Mesenchymal stem cell (in vitro differentiated cells and primary cell): ENCODE measurements around the gene OSBPL2.

Experiments
- DNase-seq: peaks from one replicate; pipeline ENCODE4 v3.0.0-alpha.2; 2013
- H2AFZ ChIP-seq: one replicate; pipeline ENCODE4 v1.6.1; 2013; ENCODE audit warnings: low read depth, mild to moderate bottlenecking, control low read depth, inconsistent platforms, low read length, moderate library complexity
- H2AK5ac ChIP-seq: 2 replicates; pipeline ENCODE4 v1.6.1; 2013; ENCODE audit warnings: low read length, moderate library complexity, mild to moderate bottlenecking, inconsistent platforms; ENCODE audit not compliant: severe bottlenecking
- H2BK120ac ChIP-seq: one replicate; pipeline ENCODE4 v1.6.1; 2013; ENCODE audit warnings: low read depth, mild to moderate bottlenecking, inconsistent platforms, low read length, moderate library complexity
- H2BK12ac ChIP-seq, 2 experiments: one replicate each; pipeline ENCODE4 v1.6.1; 2013; ENCODE audit warnings: inconsistent platforms in 2 of 2, low read length in 2 of 2, mild to moderate bottlenecking in 2 of 2, moderate library complexity in 2 of 2, control low read depth in 1 of 2
- H2BK15ac ChIP-seq: one replicate; pipeline ENCODE4 v1.6.1; 2013; ENCODE audit warnings: mild to moderate bottlenecking, low read depth, inconsistent platforms; ENCODE audit not compliant: poor library complexity, severe bottlenecking
- H2BK5ac ChIP-seq: 2 replicates; pipeline ENCODE4 v1.6.1; 2013; ENCODE audit warnings: low read depth, mild to moderate bottlenecking, low read length, control low read depth, inconsistent platforms; ENCODE audit not compliant: poor library complexity, severe bottlenecking
- H3K14ac ChIP-seq, 2 experiments: one replicate each; pipeline ENCODE4 v1.6.1; 2013; ENCODE audit warnings: inconsistent platforms in 2 of 2, low read length in 2 of 2, control low read depth in 1 of 2, mild to moderate bottlenecking in 1 of 2, moderate library complexity in 1 of 2
- H3K18ac ChIP-seq, 2 experiments: one replicate each; pipeline ENCODE4 v1.6.1; 2013; ENCODE audit warnings: inconsistent platforms in 2 of 2, low read length in 2 of 2, control low read depth in 1 of 2, low read depth in 1 of 2, mild to moderate bottlenecking in 1 of 2
- H3K23ac ChIP-seq, 2 experiments: one replicate each; pipeline ENCODE4 v1.6.1; 2013; ENCODE audit warnings: inconsistent platforms in 2 of 2, low read length in 2 of 2, mild to moderate bottlenecking in 2 of 2, moderate library complexity in 2 of 2, control low read depth in 1 of 2
- H3K27ac ChIP-seq: 2 replicates; pipeline ENCODE4 v1.5.1; 2013; ENCODE audit warnings: mild to moderate bottlenecking, moderate library complexity, low read length, control low read depth, inconsistent platforms; ENCODE audit not compliant: poor library complexity, severe bottlenecking
- H3K27me3 ChIP-seq, 2 experiments: 2 replicates each; pipeline versions ENCODE4 v1.6.1 to v1.7.0; 2013; ENCODE audit warnings: low read length in 2 of 2, mild to moderate bottlenecking in 2 of 2, moderate library complexity in 2 of 2, control low read depth in 1 of 2, inconsistent platforms in 1 of 2; ENCODE audit not compliant: control insufficient read depth in 1 of 2, insufficient read depth in 1 of 2
- H3K36me3 ChIP-seq, 2 experiments: 2 replicates each; pipeline versions ENCODE4 v1.6.1 to v1.7.0; 2013; ENCODE audit warnings: low read length in 2 of 2, control low read depth in 1 of 2, inconsistent platforms in 1 of 2, low read depth in 1 of 2, mild to moderate bottlenecking in 1 of 2; ENCODE audit not compliant: insufficient read depth in 2 of 2, control insufficient read depth in 1 of 2
- H3K4ac ChIP-seq, 2 experiments: one replicate each; pipeline ENCODE4 v1.6.1; 2013; ENCODE audit warnings: inconsistent platforms in 2 of 2, low read length in 2 of 2, mild to moderate bottlenecking in 2 of 2, moderate library complexity in 2 of 2, control low read depth in 1 of 2, low read depth in 1 of 2
- H3K4me1 ChIP-seq: 2 replicates; pipeline ENCODE4 v1.6.1; 2013; ENCODE audit warnings: low read depth, low read length, control low read depth; ENCODE audit not compliant: control insufficient read depth, insufficient read depth
- H3K4me2 ChIP-seq: 2 replicates; pipeline ENCODE4 v1.6.1; 2013; ENCODE audit warnings: low read length, mild to moderate bottlenecking, inconsistent platforms; ENCODE audit not compliant: poor library complexity, severe bottlenecking
- H3K4me3 ChIP-seq, 2 experiments: 2 replicates each; pipeline versions ENCODE4 v1.5.1 to v1.7.0; 2013; ENCODE audit warnings: low read length in 2 of 2, mild to moderate bottlenecking in 2 of 2, control low read depth in 1 of 2, low read depth in 1 of 2; ENCODE audit not compliant: insufficient read depth in 1 of 2
- H3K79me1 ChIP-seq: replicated peaks from 2 replicates; pipeline ENCODE4 v1.6.1; 2013; ENCODE audit warnings: mild to moderate bottlenecking, control low read depth, low read length, inconsistent platforms; ENCODE audit not compliant: poor library complexity, severe bottlenecking
- H3K9ac ChIP-seq: 2 replicates; pipeline ENCODE4 v1.7.0; 2013; ENCODE audit warnings: mild to moderate bottlenecking, low read length, moderate library complexity
- H3K9me3 ChIP-seq: 2 replicates; pipeline ENCODE4 v1.7.0; 2013; ENCODE audit warnings: mild to moderate bottlenecking, low read length; ENCODE audit not compliant: control insufficient read depth
- H4K8ac ChIP-seq: one replicate; pipeline ENCODE4 v1.6.1; 2013; ENCODE audit warnings: inconsistent platforms, mild to moderate bottlenecking, low read length, moderate library complexity
- H4K91ac ChIP-seq: one replicate; pipeline ENCODE4 v1.6.1; 2013; ENCODE audit warnings: mild to moderate bottlenecking, low read length, inconsistent platforms
- WGBS: methylation state at CpG from one replicate; pipeline ENCODE4 v1.1.7; 2013; ENCODE audit warnings: mixed read lengths; 5-methylcytosine and 5-hydroxymethylcytosine counted together

Gene OSBPL2

DNA sequence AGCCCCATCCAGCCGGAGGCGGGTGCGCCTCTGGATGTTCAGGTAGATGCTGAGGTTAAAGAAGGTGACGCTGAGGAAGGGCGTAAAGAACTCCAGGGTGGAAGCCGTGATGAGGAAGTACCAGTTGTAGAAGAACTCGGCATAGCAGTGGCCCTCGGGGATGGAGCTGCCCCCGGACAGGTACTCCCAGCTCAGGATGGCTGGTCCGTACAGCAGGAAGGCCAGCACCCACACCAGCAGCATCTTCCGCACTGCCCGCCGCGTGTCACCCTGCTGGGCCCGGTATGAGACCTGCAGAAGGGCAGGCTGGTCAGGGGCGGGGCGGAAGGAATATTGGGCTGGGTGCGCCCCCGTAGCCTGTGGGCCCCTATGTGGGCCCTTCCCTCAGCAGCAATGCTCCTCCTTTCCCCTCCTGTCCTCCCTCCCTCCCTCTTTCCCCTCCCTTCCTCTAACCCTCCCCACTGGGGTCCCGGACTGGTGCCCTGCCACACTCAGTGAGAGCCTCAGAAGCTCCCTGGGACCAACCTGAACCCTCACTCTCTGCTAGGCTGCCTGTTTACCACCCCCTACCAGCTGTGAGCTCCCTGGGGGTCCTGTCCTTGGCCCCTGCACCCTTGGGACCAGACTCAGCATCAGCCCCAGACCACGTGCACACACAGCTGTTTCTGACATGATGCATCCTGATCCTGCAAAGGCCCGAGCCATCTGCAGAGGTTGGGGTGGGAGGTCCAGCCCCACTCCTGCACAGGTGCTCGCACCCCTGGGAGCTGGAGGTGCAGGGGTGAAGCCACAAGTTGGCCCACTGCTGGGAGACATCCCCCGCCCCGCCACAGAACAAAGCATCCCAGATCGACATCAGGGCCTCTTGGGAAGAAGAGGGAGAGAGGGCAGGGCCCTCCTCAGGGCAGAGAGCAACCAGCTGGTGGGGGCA is 21.4 kb upstream of the OSBPL2 start:
- no peaks in the 10 kb centered on the region for H3K9me3 ChIP-seq
- H4K8ac ChIP-seq: no peak overlapping the region
- H3K18ac ChIP-seq: no peak overlapping the region
- no peak overlapping the region for H4K91ac ChIP-seq
- H3K36me3 ChIP-seq: no peaks in the 10 kb centered on the region
- H3K23ac ChIP-seq: no peak overlapping the region
- no peak overlapping the region for H3K14ac ChIP-seq
- H2AK5ac ChIP-seq: no peak overlapping the region
- peaks cover 70 to 80% of the 10 kb centered on the region in 2 experiments for H3K27me3 ChIP-seq
- H3K4me2 ChIP-seq: no peak overlapping the region
- 85% methylated on average over 26 of the region's 26 CpGs for WGBS
- no peak overlapping the region for H2BK15ac ChIP-seq
- H3K27ac ChIP-seq: no peak overlapping the region
- no peak overlapping the region for H3K9ac ChIP-seq
- H3K4me3 ChIP-seq: no peak overlapping the region
- no peak overlapping the region for H2BK12ac ChIP-seq
- DNase-seq: no peak
- no peak overlapping the region for H2BK120ac ChIP-seq
- peaks cover 28% of the 10 kb centered on the region for H3K4me1 ChIP-seq
- H2BK5ac ChIP-seq: no peak overlapping the region
- no peak overlapping the region for H3K4ac ChIP-seq
- H2AFZ ChIP-seq: no peak overlapping the region
- H3K79me1 ChIP-seq: no peaks in the 10 kb centered on the region

GRCh38 chr20:62217913-62218773 is 20.2 kb upstream of the OSBPL2 start:
- Histone ChIP-seq H3K23ac (no peak overlapping the region), H3K27ac (no peak overlapping the region), H3K36me3 (no peaks in the 10 kb centered on the region), H2BK120ac (no peak overlapping the region), H3K14ac (no peak overlapping the region), H3K79me1 (no peaks in the 10 kb centered on the region), H3K27me3 (peaks cover 82 to 85% of the 10 kb centered on the region in 2 experiments), H4K8ac (no peak overlapping the region), H3K9me3 (no peaks in the 10 kb centered on the region), H3K4me3 (no peak overlapping the region), H3K4me2 (no peak overlapping the region), H2BK5ac (no peak overlapping the region), H2BK15ac (no peak overlapping the region), H3K9ac (no peak overlapping the region), H2BK12ac (no peak overlapping the region), H3K4me1 (peaks cover 28% of the 10 kb centered on the region), H2AK5ac (no peak overlapping the region), H3K4ac (no peak overlapping the region), H3K18ac (no peak overlapping the region), H2AFZ (no peak overlapping the region), H4K91ac (no peak overlapping the region)
- WGBS: 69% methylated on average over 38 of the region's 38 CpGs
- no peak for DNase-seq

- peak overlapping the region in 1 of 2 experiments; percentile 51 for H3K4me3 ChIP-seq
- no peak overlapping the region for H2BK12ac ChIP-seq
- no peaks in the 10 kb centered on the region for H3K79me1 ChIP-seq
- no peak overlapping the region for H3K14ac ChIP-seq
- no peak overlapping the region for H3K27ac ChIP-seq
- H3K23ac ChIP-seq: no peak overlapping the region
- H3K36me3 ChIP-seq: no peaks in the 10 kb centered on the region
- H3K4ac ChIP-seq: no peak overlapping the region
- WGBS: 5% methylated on average over 56 of the region's 84 CpGs
- no peak overlapping the region for H2BK120ac ChIP-seq
- no peak overlapping the region for H4K8ac ChIP-seq
- no peak overlapping the region for H2BK15ac ChIP-seq
- H3K4me1 ChIP-seq: peaks cover 28% of the 10 kb centered on the region
- no peak overlapping the region for H2AK5ac ChIP-seq
- DNase-seq: peak; percentile 6
- H2AFZ ChIP-seq: no peak overlapping the region
- peak overlapping the region; percentile 79 for H3K4me2 ChIP-seq
- no peak overlapping the region for H4K91ac ChIP-seq
- no peak overlapping the region for H3K18ac ChIP-seq
- H3K9me3 ChIP-seq: no peaks in the 10 kb centered on the region
- no peak overlapping the region for H2BK5ac ChIP-seq
- no peak overlapping the region for H3K9ac ChIP-seq
- H3K27me3 ChIP-seq: peaks cover 87 to 90% of the 10 kb centered on the region in 2 experiments
These were observed 19.0 kb upstream of the OSBPL2 start for GRCh38 chr20:62219101-62219991.
